ENCODE results near the gene GNB5.
A peak's percentile ranks its signal among the peaks of the same experiment; 100 is the strongest.
"Not testable (repeated sequence)": the region's sequence is repeated elsewhere in the genome, so short reads cannot be mapped to it uniquely, and the experiment has no call there.

The GNB5 gene

GRCh38 chr15:52206446-52206845 lies 15.3 kb upstream of the GNB5 start:
- DNase-seq: no peak

- DNase-seq: no peak
Observed at GRCh38 chr15:52204657-52205056, 13.5 kb upstream of the GNB5 start.

GRCh38 chr15:52200831-52201365 lies 9.7 kb upstream of the GNB5 start:
- no peak for DNase-seq

- DNase-seq: no peak
Observed at GRCh38 chr15:52199271-52199670, 8.1 kb upstream of the GNB5 start.

- no peak for DNase-seq
Observed at GRCh38 chr15:52196891-52197290, 5.7 kb upstream of the GNB5 start.

- no peak for DNase-seq
Observed at GRCh38 chr15:52193791-52194190, 2.6 kb upstream of the GNB5 start.

GRCh38 chr15:52193321-52193720 lies 2.1 kb upstream of the GNB5 start:
- DNase-seq: no peak

- DNase-seq: no peak
Observed at GRCh38 chr15:52186651-52187486, 4.3 kb downstream of the GNB5 start.

GRCh38 chr15:52185151-52185561 lies 6.0 kb downstream of the GNB5 start:
- no peak for DNase-seq

- DNase-seq: no peak
Observed at GRCh38 chr15:52184721-52185120, 6.5 kb downstream of the GNB5 start.

GRCh38 chr15:52183562-52184173 lies 7.5 kb downstream of the GNB5 start:
- peak; percentile 0 for DNase-seq

- DNase-seq: no peak
Observed at GRCh38 chr15:52181938-52182780, 9.0 kb downstream of the GNB5 start.

GRCh38 chr15:52180851-52181450 lies 10.2 kb downstream of the GNB5 start:
- no peak for DNase-seq

- DNase-seq: peak; percentile 25
Observed at GRCh38 chr15:52180196-52180835, 10.9 kb downstream of the GNB5 start.

- peak; percentile 49 for DNase-seq
Observed at GRCh38 chr15:52179278-52180195, 11.7 kb downstream of the GNB5 start.

GRCh38 chr15:52178765-52179164 lies 12.4 kb downstream of the GNB5 start:
- no peak for DNase-seq

GRCh38 chr15:52172869-52173268 lies 18.3 kb downstream of the GNB5 start:
- DNase-seq: no peak

- DNase-seq: no peak
Observed at GRCh38 chr15:52171807-52172206, 19.4 kb downstream of the GNB5 start.

- DNase-seq: peak; percentile 2
Observed at GRCh38 chr15:52171386-52171785, 19.8 kb downstream of the GNB5 start.

GRCh38 chr15:52170199-52170598 lies 21.0 kb downstream of the GNB5 start:
- not testable (repeated sequence) for DNase-seq

GRCh38 chr15:52165494-52166131 lies 25.6 kb downstream of the GNB5 start:
- not testable (repeated sequence) for DNase-seq
